Stomach (tissue), 9 donors: Measurements from ENCODE around the gene CEP350. TPM values are rescaled to one million over a fixed set of nuclear protein-coding genes. Genes with fewer than 3 reads are reported as not detected.

Source experiments
- DNase-seq, 2 donors: peaks; one replicate each; pipeline versions ENCODE4 v3.0.0 to v3.0.0-alpha.2; 2013 to 2019
- H3K27ac ChIP-seq, 5 donors: fragments of 200-600 bp in 4 of 5; sonication (generic) in 4 of 5; one replicate each; pipeline ENCODE4 v1.5.1; 2013 to 2019; ENCODE audit warnings: mild to moderate bottlenecking in 1 of 5, moderate library complexity in 1 of 5
- H3K27me3 ChIP-seq, 3 donors: fragments of 200-600 bp; sonication (generic); one replicate each; pipeline ENCODE4 v1.5.1; 2017 to 2019; ENCODE audit warnings: mixed run types in 1 of 3
- H3K36me3 ChIP-seq, 4 donors: fragments of 200-600 bp; sonication (generic); 1 replicate in 3 of 4; 2 replicates in 1 of 4; pipeline ENCODE4 v1.5.1; 2016 to 2019
- H3K4me1 ChIP-seq, 4 donors: fragments of 200-600 bp; sonication (generic); one replicate each; pipeline ENCODE4 v1.5.1; 2016 to 2019
- H3K4me3 ChIP-seq, 4 donors: fragments of 200-600 bp; sonication (generic) in 3 of 4; one replicate each; pipeline ENCODE4 v1.5.1; 2016 to 2019; ENCODE audit warnings: mild to moderate bottlenecking in 1 of 4
- H3K9me3 ChIP-seq, 4 donors: fragments of 200-600 bp; sonication (generic); one replicate each; pipeline ENCODE4 v1.5.1; 2016 to 2019
- CTCF ChIP-seq, 7 experiments: fragments of 450-650 bp in 4 of 7; fragments of 200-600 bp in 3 of 7; sonication (generic) in 3 of 7; IDR thresholded peaks; one replicate each; pipeline ENCODE4 v1.5.1; 2016 to 2019; ENCODE audit warnings: antibody characterized with exemption in 7 of 7, control low read depth in 2 of 7, mild to moderate bottlenecking in 1 of 7
- EP300 ChIP-seq: sonication (generic); formaldehyde crosslinking; IDR thresholded peaks from one replicate; pipeline ENCODE4 v1.6.1; 2017; ENCODE audit warnings: antibody characterized with exemption
- POLR2A ChIP-seq, 4 donors: fragments of 450-650 bp; IDR thresholded peaks; one replicate each; pipeline ENCODE4 v1.6.1; 2016; ENCODE audit warnings: antibody characterized with exemption in 4 of 4, control low read depth in 2 of 4, mild to moderate bottlenecking in 1 of 4, moderate library complexity in 1 of 4
- POLR2AphosphoS5 ChIP-seq, 3 donors: sonication (generic); formaldehyde crosslinking; IDR thresholded peaks; one replicate each; pipeline ENCODE4 v1.6.1; 2016; ENCODE audit warnings: antibody characterized with exemption in 3 of 3
- WGBS, 5 donors: extraction: QIAGEN DNeasy Blood & Tissue Kit in 3 of 5; methylation state at CpG; one replicate each; pipeline versions ENCODE4 v1.1.5 to v1.1.7; 2013 to 2018; 5-methylcytosine and 5-hydroxymethylcytosine counted together
- intact Hi-C: fragments of 100-400 bp; cut with DNase I; formaldehyde crosslinking; loops from one replicate; pipeline ENCODE4 v1.15.1; 2023; ENCODE audit warnings: low total_unique reads
- polyA plus RNA-seq, 3 donors: library from polyadenylated mRNA; stranded (reverse); fragments of 200-250 nt; gene quantifications; one replicate each; pipeline ENCODE4 v1.2.3, GENCODE V29; 2013
- total RNA-seq, 5 donors: library from RNA; depleted of rRNA; stranded (reverse); fragments of >200 nt; gene quantifications; one replicate each; pipeline versions ENCODE4 v1.1.0 to v1.2.3, GENCODE V29; 2014 to 2016
- donor health status: healthy with polysubstance abuse.
- donor health status: Bipolar disorder and iron deficiency.
- donor health status: healthy.

CEP350 gene
- total and polyA plus RNA-seq, 8 donors = 2.4 to 150 (median 67.8) TPM

GRCh38 chr1:179917601-179918429 is 36.8 kb upstream of the CEP350 start:
- H3K27me3 ChIP-seq = no peaks in the 10 kb centered on the region
- no peak for DNase-seq
- TF ChIP-seq POLR2AphosphoS5 (IDR thresholded peaks at IDR 0.05) = no peak
- no peak for TF ChIP-seq POLR2A (IDR thresholded peaks at IDR 0.05)
- TF ChIP-seq CTCF (IDR thresholded peaks at IDR 0.05) = no peak
- no peak for TF ChIP-seq EP300
- intact Hi-C loops = no loop called here
- WGBS, 5 donors = 83 to 86% (median 85%) methylated on average over 10 of the region's 10 CpGs
- no peak overlapping the region for H3K27ac ChIP-seq
- H3K9me3 ChIP-seq = no peaks in the 10 kb centered on the region
- peaks cover 45 to 97% (median 89%) of the 10 kb centered on the region in 4 donors for H3K36me3 ChIP-seq
- no peak overlapping the region for H3K4me3 ChIP-seq
- H3K4me1 ChIP-seq = no peaks in the 10 kb centered on the region

- 88 to 97% (median 94%) methylated on average over 1 of the region's 1 CpG for WGBS, 5 donors
- Histone ChIP-seq H3K9me3 (no peaks in the 10 kb centered on the region), H3K4me1 (no peaks in the 10 kb centered on the region), H3K27me3 (no peaks in the 10 kb centered on the region), H3K4me3 (no peak overlapping the region), H3K36me3 (peaks cover 20 to 61% (median 52%) of the 10 kb centered on the region in 4 donors), H3K27ac (no peak overlapping the region)
- DNase-seq = no peak
- no peak for TF ChIP-seq CTCF (IDR thresholded peaks at IDR 0.05)
- TF ChIP-seq POLR2AphosphoS5 (IDR thresholded peaks at IDR 0.05) = no peak
- no peak for TF ChIP-seq EP300
- TF ChIP-seq POLR2A (IDR thresholded peaks at IDR 0.05) = no peak
- intact Hi-C loops = no loop called here
Measured at GRCh38 chr1:179921472-179921871, 33.1 kb upstream of the CEP350 start.

GRCh38 chr1:179921981-179922872 is 32.4 kb upstream of the CEP350 start:
- H3K4me3 ChIP-seq = no peak overlapping the region
- H3K27me3 ChIP-seq = no peaks in the 10 kb centered on the region
- no peaks in the 10 kb centered on the region for H3K4me1 ChIP-seq
- no peak for TF ChIP-seq EP300
- TF ChIP-seq CTCF (IDR thresholded peaks at IDR 0.05) = no peak
- no peak for TF ChIP-seq POLR2A (IDR thresholded peaks at IDR 0.05)
- no peak for TF ChIP-seq POLR2AphosphoS5 (IDR thresholded peaks at IDR 0.05)
- intact Hi-C loops = no loop called here
- no peak overlapping the region for H3K27ac ChIP-seq
- 76 to 85% (median 81%) methylated on average over 8 of the region's 8 CpGs for WGBS, 5 donors
- DNase-seq = no peak
- no peaks in the 10 kb centered on the region for H3K9me3 ChIP-seq
- H3K36me3 ChIP-seq = peaks cover 20 to 53% (median 45%) of the 10 kb centered on the region in 4 donors

- Histone ChIP-seq H3K27me3 (no peaks in the 10 kb centered on the region), H3K4me3 (no peak overlapping the region), H3K9me3 (no peaks in the 10 kb centered on the region), H3K27ac (no peak overlapping the region), H3K4me1 (no peaks in the 10 kb centered on the region), H3K36me3 (peaks cover 15 to 45% (median 37%) of the 10 kb centered on the region in 4 donors)
- no peak for DNase-seq
- TF ChIP-seq POLR2AphosphoS5 (IDR thresholded peaks at IDR 0.05) = no peak
- TF ChIP-seq EP300 = no peak
- no peak for TF ChIP-seq POLR2A (IDR thresholded peaks at IDR 0.05)
- no peak for TF ChIP-seq CTCF (IDR thresholded peaks at IDR 0.05)
- intact Hi-C loops = no loop called here
Measured at GRCh38 chr1:179923029-179923428, 31.6 kb upstream of the CEP350 start.
